ENCODE measurements around the gene MRPL43.

MRPL43 gene

DNA sequence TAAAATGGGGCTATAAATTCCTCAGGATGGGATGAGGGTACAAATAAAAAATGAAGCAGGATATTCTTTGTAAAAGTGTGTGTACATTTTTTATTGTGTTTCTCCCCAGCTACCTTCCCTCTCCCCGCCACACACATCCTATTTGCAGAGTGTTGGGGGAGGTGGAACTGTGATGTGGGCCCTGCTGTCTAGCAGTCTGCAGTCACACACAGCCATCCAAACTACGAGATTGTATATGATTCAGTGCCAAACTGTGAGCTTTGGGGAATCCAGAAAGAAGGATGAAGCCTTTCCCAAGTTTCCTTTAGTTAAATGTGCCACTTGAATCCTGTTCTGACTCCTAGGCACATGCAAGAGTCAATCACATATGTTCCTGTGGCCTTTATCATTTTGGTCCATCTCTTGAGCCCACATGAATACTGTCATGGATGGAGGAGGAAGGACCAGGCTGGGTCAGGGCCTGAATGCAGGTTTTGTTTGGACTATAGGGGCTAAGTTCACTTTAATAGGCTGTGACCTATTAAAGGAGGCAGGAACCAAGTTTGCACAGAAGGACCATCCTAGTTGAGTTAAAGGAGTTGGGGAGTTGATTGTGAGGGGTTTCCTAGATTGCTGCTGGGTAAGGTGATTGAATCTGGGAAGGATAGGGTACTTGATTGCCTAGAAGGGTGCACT lies 19.1 kb downstream of the MRPL43 start:
- H3K4me1 ChIP-seq (ENCODE audit: insufficient read depth, insufficient read length): peaks cover 26% of the 10 kb centered on the region
- H3K9me3 ChIP-seq (ENCODE audit: insufficient read depth, low read length): no peaks in the 10 kb centered on the region
- no peak overlapping the region for H3K4me3 ChIP-seq (ENCODE audit: insufficient read length, low read depth)
- DNase-seq (ENCODE audit: low read depth, low spot score): no peak
- TF ChIP-seq SUZ12 (IDR thresholded peaks at IDR 0.05; ENCODE audit: extremely low read depth, insufficient read depth, insufficient read length) (no peak), YY1 (IDR thresholded peaks at IDR 0.05; ENCODE audit: insufficient read depth, insufficient read length) (no peak)
- peaks cover 6% of the 10 kb centered on the region for H3K27me3 ChIP-seq (ENCODE audit: insufficient read depth, insufficient read length)
- no peaks in the 10 kb centered on the region for H3K36me3 ChIP-seq (ENCODE audit: insufficient read depth, insufficient read length, low read length)
- H3K9ac ChIP-seq (ENCODE audit: insufficient read length, low read depth): no peak overlapping the region

DNA sequence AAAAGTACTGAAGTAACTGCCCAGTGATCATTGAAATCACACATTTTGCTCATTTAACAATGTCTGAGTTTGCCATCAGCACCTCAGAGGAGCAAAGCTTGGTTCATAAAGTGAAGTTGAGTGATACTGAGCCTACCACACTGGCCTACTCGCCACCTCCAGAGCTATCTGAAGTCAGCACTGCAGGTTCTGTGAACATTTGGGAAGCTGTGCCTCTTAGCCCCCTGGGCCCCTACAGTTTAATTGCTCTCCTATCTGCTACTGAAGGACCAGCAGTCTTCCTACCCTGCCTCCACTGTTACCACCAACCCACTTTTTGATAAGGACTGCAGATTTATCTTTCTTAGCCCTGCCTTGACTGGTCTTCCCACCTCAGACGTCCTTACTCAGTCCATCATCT lies 20.0 kb downstream of the MRPL43 start:
- Histone ChIP-seq H3K4me1 (ENCODE audit: insufficient read depth, insufficient read length) (peaks cover 20% of the 10 kb centered on the region), H3K36me3 (ENCODE audit: insufficient read depth, insufficient read length, low read length) (peaks cover 4% of the 10 kb centered on the region), H3K4me3 (ENCODE audit: insufficient read length, low read depth) (no peak overlapping the region), H3K9me3 (ENCODE audit: insufficient read depth, low read length) (no peaks in the 10 kb centered on the region), H3K9ac (ENCODE audit: insufficient read length, low read depth) (no peak overlapping the region), H3K27me3 (ENCODE audit: insufficient read depth, insufficient read length) (peaks cover 6% of the 10 kb centered on the region)
- no peak for DNase-seq (ENCODE audit: low read depth, low spot score)
- TF ChIP-seq ZNF274 (IDR thresholded peaks at IDR 0.05; ENCODE audit: low read depth, low read length) (no peak), SUZ12 (IDR thresholded peaks at IDR 0.05; ENCODE audit: extremely low read depth, insufficient read depth, insufficient read length) (no peak), YY1 (IDR thresholded peaks at IDR 0.05; ENCODE audit: insufficient read depth, insufficient read length) (no peak)

DNA sequence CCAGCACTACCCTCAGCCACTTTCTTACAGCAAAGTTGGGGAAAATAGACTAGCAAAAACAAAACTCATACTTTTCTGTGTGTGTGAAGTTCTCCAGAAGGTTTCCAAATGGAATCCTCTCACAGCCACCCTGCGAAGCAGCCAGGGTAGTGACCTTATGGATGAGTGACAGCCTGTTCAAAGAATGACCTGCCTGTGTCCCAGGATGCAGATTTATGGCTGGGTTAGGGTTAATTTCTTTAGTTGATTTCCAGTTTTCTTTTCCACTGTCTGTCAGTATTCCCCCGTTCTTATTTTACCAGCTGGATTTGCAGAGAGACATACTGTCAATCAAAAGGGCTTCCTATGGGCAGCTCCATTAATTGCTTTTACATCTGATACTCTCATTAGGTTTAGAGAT lies 20.4 kb downstream of the MRPL43 start:
- no peaks in the 10 kb centered on the region for H3K9me3 ChIP-seq (ENCODE audit: insufficient read depth, low read length)
- H3K9ac ChIP-seq (ENCODE audit: insufficient read length, low read depth): no peak overlapping the region
- DNase-seq (ENCODE audit: low read depth, low spot score): no peak
- H3K4me3 ChIP-seq (ENCODE audit: insufficient read length, low read depth): no peak overlapping the region
- peaks cover 9% of the 10 kb centered on the region for H3K36me3 ChIP-seq (ENCODE audit: insufficient read depth, insufficient read length, low read length)
- TF ChIP-seq ZNF274 (IDR thresholded peaks at IDR 0.05; ENCODE audit: low read depth, low read length): no peak
- no peak for TF ChIP-seq SUZ12 (IDR thresholded peaks at IDR 0.05; ENCODE audit: extremely low read depth, insufficient read depth, insufficient read length)
- TF ChIP-seq YY1 (IDR thresholded peaks at IDR 0.05; ENCODE audit: insufficient read depth, insufficient read length): no peak
- H3K27me3 ChIP-seq (ENCODE audit: insufficient read depth, insufficient read length): peaks cover 6% of the 10 kb centered on the region
- peaks cover 18% of the 10 kb centered on the region for H3K4me1 ChIP-seq (ENCODE audit: insufficient read depth, insufficient read length)

DNA sequence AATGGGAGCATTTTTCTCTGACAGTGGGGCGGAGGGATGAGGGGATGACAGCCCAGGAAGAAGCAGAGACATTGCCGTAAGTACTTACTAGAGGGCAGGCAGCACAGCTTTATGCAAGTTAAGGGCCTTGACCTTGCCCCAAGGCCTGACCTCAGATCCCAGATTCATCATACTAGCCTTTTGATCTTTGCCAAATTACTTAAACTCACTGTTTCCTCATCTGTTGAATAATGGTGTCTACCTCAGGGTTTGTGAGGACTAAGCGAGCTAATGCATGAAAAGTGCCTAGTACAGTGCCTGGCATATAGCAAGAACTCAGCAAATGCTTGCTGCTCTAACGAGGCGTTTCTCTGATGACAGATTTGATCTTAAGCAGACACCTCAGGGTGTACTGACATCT lies 21.5 kb downstream of the MRPL43 start:
- H3K27me3 ChIP-seq (ENCODE audit: insufficient read depth, insufficient read length): peaks cover 6% of the 10 kb centered on the region
- TF ChIP-seq SUZ12 (IDR thresholded peaks at IDR 0.05; ENCODE audit: extremely low read depth, insufficient read depth, insufficient read length) (no peak), ZNF274 (IDR thresholded peaks at IDR 0.05; ENCODE audit: low read depth, low read length) (no peak), YY1 (IDR thresholded peaks at IDR 0.05; ENCODE audit: insufficient read depth, insufficient read length) (no peak)
- no peak overlapping the region for H3K4me3 ChIP-seq (ENCODE audit: insufficient read length, low read depth)
- peaks cover 12% of the 10 kb centered on the region for H3K4me1 ChIP-seq (ENCODE audit: insufficient read depth, insufficient read length)
- H3K9me3 ChIP-seq (ENCODE audit: insufficient read depth, low read length): no peaks in the 10 kb centered on the region
- DNase-seq (ENCODE audit: low read depth, low spot score): no peak
- H3K36me3 ChIP-seq (ENCODE audit: insufficient read depth, insufficient read length, low read length): peaks cover 12% of the 10 kb centered on the region
- no peak overlapping the region for H3K9ac ChIP-seq (ENCODE audit: insufficient read length, low read depth)

DNA sequence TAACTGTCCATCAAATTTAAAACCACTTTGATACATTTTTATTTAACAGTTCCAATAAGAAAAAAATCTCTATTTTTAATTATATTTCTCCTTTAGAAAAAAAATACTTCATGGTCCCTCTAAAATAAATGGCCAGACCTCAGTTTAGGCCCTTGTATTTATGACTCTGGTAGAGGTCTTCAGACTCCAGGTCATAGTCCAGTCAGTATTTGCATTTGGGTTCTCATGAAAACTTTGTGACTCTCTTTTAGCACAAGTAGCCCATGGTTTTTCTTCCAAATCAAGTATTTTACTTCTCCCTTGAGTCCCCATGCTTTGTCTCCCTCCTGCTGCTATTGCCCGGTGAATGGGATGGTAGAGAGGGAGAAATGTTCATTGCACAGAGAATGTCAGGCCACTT lies 23.5 kb downstream of the MRPL43 start:
- Histone ChIP-seq H3K4me3 (ENCODE audit: insufficient read length, low read depth) (no peak overlapping the region), H3K9me3 (ENCODE audit: insufficient read depth, low read length) (no peaks in the 10 kb centered on the region), H3K9ac (ENCODE audit: insufficient read length, low read depth) (no peak overlapping the region), H3K36me3 (ENCODE audit: insufficient read depth, insufficient read length, low read length) (peaks cover 23% of the 10 kb centered on the region), H3K27me3 (ENCODE audit: insufficient read depth, insufficient read length) (no peaks in the 10 kb centered on the region), H3K4me1 (ENCODE audit: insufficient read depth, insufficient read length) (peaks cover 2% of the 10 kb centered on the region)
- DNase-seq (ENCODE audit: low read depth, low spot score): no peak
- TF ChIP-seq YY1 (IDR thresholded peaks at IDR 0.05; ENCODE audit: insufficient read depth, insufficient read length): no peak
- no peak for TF ChIP-seq SUZ12 (IDR thresholded peaks at IDR 0.05; ENCODE audit: extremely low read depth, insufficient read depth, insufficient read length)
- TF ChIP-seq ZNF274 (IDR thresholded peaks at IDR 0.05; ENCODE audit: low read depth, low read length): no peak

DNA sequence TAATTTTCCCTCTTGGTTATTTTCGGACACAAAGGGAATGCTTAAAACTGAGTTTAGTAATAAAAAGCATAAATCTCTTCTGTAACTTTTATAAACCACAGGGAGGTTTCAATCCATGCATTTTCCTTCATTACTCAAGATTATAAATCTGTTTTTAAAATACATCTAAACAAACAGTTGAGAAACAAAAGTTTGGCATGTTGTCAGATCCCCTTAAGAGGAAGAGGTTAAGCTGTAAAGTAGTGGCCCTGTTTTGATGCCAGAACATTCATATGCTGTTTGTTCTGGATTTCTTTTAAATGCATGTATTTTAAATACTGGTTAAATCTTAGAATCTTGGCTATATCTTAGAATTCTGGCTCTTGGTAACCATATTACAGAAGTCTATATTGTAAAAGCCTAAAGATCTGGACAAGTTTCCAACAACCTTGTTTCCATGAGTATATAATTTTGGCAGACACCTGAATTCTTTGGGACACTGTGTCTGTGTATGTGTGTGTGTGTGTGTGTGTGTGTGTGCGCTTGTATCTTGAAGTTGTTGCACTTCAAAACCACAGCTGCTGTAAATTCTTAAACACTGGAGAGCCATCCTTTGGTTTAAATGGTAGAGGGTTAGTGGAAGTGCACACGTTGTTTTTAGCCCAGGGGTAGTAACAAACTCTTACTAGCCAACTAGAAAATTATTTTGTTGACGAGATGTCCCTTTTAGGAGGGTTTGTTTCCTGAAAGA lies 24.8 kb downstream of the MRPL43 start:
- no peak overlapping the region for H3K9ac ChIP-seq (ENCODE audit: insufficient read length, low read depth)
- H3K9me3 ChIP-seq (ENCODE audit: insufficient read depth, low read length): no peaks in the 10 kb centered on the region
- H3K4me1 ChIP-seq (ENCODE audit: insufficient read depth, insufficient read length): peaks cover 2% of the 10 kb centered on the region
- no peak overlapping the region for H3K4me3 ChIP-seq (ENCODE audit: insufficient read length, low read depth)
- no peak for DNase-seq (ENCODE audit: low read depth, low spot score)
- no peaks in the 10 kb centered on the region for H3K27me3 ChIP-seq (ENCODE audit: insufficient read depth, insufficient read length)
- TF ChIP-seq SUZ12 (IDR thresholded peaks at IDR 0.05; ENCODE audit: extremely low read depth, insufficient read depth, insufficient read length) (no peak), YY1 (IDR thresholded peaks at IDR 0.05; ENCODE audit: insufficient read depth, insufficient read length) (no peak), ZNF274 (IDR thresholded peaks at IDR 0.05; ENCODE audit: low read depth, low read length) (no peak)
- H3K36me3 ChIP-seq (ENCODE audit: insufficient read depth, insufficient read length, low read length): peaks cover 30% of the 10 kb centered on the region

DNA sequence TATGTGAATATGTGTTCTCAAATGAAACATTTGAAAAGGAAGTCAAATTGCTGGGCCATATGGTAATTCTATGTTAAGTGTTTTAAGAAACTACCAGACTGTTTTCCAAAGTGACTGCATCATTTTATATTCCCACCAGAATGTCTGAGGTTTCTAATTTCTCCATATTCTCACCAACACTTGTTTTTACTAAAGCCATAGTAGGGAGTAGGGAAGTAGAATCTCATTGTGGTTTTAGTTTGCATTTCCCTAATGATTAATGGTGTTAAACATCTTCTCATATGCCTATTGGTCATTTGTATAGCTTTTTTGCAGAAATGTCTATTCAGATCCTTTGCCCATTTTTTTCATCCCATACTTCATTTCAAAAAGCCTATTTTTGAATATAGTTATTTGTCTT lies 27.0 kb downstream of the MRPL43 start:
- no peaks in the 10 kb centered on the region for H3K9me3 ChIP-seq (ENCODE audit: insufficient read depth, low read length)

More for the DNA sequence above, 27.0 kb downstream of the MRPL43 start:
- H3K27me3 ChIP-seq (ENCODE audit: insufficient read depth, insufficient read length): no peaks in the 10 kb centered on the region
- H3K9ac ChIP-seq (ENCODE audit: insufficient read length, low read depth): no peak overlapping the region
- TF ChIP-seq YY1 (IDR thresholded peaks at IDR 0.05; ENCODE audit: insufficient read depth, insufficient read length) (no peak), SUZ12 (IDR thresholded peaks at IDR 0.05; ENCODE audit: extremely low read depth, insufficient read depth, insufficient read length) (no peak), ZNF274 (IDR thresholded peaks at IDR 0.05; ENCODE audit: low read depth, low read length) (no peak)
- H3K4me1 ChIP-seq (ENCODE audit: insufficient read depth, insufficient read length): no peaks in the 10 kb centered on the region
- peaks cover 36% of the 10 kb centered on the region for H3K36me3 ChIP-seq (ENCODE audit: insufficient read depth, insufficient read length, low read length)
- H3K4me3 ChIP-seq (ENCODE audit: insufficient read length, low read depth): no peak overlapping the region
- DNase-seq (ENCODE audit: low read depth, low spot score): no peak
